Ascending aorta (tissue), 2 donors: ENCODE measurements around the gene GAPVD1. TPM values are rescaled to one million over a fixed set of nuclear protein-coding genes. Genes with fewer than 3 reads are reported as not detected.
A peak's percentile ranks its signal among the peaks of the same experiment; 100 is the strongest.

ENCODE experiments used
- DNase-seq, 2 donors: peaks; one replicate each; pipeline ENCODE4 v3.0.0-alpha.2; 2019; ENCODE audit warnings: low spot score in 2 of 2
- H3K27ac ChIP-seq, 2 donors: fragments of 200-600 bp; sonication (generic); one replicate each; pipeline ENCODE4 v1.5.1; 2016 to 2017; ENCODE audit warnings: mild to moderate bottlenecking in 1 of 2
- H3K27me3 ChIP-seq: fragments of 200-600 bp; sonication (generic); one replicate; pipeline ENCODE4 v1.5.1; 2017
- H3K36me3 ChIP-seq, 2 donors: fragments of 200-600 bp; sonication (generic); one replicate each; pipeline ENCODE4 v1.5.1; 2016
- H3K4me1 ChIP-seq, 2 donors: fragments of 200-600 bp; sonication (generic); one replicate each; pipeline ENCODE4 v1.5.1; 2016 to 2017; ENCODE audit warnings: mild to moderate bottlenecking in 1 of 2
- H3K4me3 ChIP-seq, 2 donors: fragments of 200-600 bp; sonication (generic); one replicate each; pipeline ENCODE4 v1.5.1; 2016 to 2017; ENCODE audit warnings: mild to moderate bottlenecking in 1 of 2
- H3K9me3 ChIP-seq, 2 donors: fragments of 200-600 bp; sonication (generic); one replicate each; pipeline ENCODE4 v1.5.1; 2016
- intact Hi-C: fragments of 100-400 bp; cut with DNase I; formaldehyde crosslinking; loops from one replicate; pipeline ENCODE4 v1.15.1; 2023
- total RNA-seq: library from RNA; depleted of rRNA; stranded (reverse); fragments of >200 nt; gene quantifications from one replicate; pipeline ENCODE4 v1.1.0, GENCODE V29; 2016
- TF ChIP-seq, protein P1 (sequence below), 3 experiments: fragments of 200-600 bp in 2 of 3; fragments of 450-650 bp in 1 of 3; sonication (generic) in 2 of 3; IDR thresholded peaks; one replicate each; pipeline ENCODE4 v1.5.1; 2016 to 2019; ENCODE audit warnings: antibody characterized with exemption in 3 of 3, mild to moderate bottlenecking in 1 of 3, moderate library complexity in 1 of 3

GAPVD1 gene
- total RNA-seq, 1 donor from 2014 or later, result 18.9 TPM

DNA sequence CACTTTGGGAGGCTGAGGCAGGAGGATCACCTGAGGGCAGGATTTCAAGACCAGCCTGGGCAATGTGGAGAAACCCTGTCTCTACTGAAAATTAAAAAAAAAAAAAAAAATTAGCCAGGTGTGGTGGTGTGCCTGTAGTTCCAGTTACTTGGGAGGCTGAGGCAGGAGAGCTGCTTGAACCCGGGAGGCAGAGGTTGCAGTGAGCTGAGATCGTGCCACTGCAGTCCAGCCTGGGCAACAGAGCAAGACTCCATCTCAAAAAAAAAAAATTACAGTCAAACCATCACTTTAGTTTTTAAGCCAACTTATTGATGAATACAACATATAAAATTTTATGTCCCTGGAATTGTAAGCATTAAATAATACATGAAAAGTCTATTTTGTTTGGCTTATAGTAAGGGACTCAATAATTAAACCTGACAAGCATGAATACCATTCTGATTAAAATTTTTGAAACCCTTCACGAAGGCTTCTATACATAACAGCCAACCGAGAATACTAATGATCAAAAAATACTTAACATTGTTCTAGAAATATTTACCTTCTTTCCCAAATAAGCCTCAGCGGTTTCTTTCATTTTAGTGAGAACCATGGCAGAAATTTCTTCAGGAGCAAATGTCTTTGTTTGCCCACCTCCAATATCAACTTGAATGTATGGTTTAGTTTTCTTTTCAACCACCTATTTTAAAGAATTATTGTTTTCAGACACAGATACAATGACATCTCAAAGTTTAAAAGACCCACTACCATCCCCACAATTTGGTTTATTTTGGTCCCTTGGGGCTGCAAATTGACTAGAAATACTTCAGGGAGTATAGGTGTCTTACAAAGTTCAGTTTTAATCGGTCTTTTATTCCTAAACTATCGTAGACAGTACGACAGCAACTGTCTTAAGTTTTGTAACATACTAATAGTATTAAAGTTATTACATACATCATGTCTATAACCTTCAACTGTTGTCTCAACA is 21.7 kb upstream of the GAPVD1 start:
- TF ChIP-seq, protein P1, sequence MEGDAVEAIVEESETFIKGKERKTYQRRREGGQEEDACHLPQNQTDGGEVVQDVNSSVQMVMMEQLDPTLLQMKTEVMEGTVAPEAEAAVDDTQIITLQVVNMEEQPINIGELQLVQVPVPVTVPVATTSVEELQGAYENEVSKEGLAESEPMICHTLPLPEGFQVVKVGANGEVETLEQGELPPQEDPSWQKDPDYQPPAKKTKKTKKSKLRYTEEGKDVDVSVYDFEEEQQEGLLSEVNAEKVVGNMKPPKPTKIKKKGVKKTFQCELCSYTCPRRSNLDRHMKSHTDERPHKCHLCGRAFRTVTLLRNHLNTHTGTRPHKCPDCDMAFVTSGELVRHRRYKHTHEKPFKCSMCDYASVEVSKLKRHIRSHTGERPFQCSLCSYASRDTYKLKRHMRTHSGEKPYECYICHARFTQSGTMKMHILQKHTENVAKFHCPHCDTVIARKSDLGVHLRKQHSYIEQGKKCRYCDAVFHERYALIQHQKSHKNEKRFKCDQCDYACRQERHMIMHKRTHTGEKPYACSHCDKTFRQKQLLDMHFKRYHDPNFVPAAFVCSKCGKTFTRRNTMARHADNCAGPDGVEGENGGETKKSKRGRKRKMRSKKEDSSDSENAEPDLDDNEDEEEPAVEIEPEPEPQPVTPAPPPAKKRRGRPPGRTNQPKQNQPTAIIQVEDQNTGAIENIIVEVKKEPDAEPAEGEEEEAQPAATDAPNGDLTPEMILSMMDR (IDR thresholded peaks at IDR 0.05), result no peak
- H3K4me1 ChIP-seq, result peaks cover 16 to 44% of the 10 kb centered on the region in 2 donors
- peak overlapping the region; percentile 97 for H3K27ac ChIP-seq
- H3K9me3 ChIP-seq, result no peaks in the 10 kb centered on the region
- H3K36me3 ChIP-seq, result peaks cover 36 to 48% of the 10 kb centered on the region in 2 donors
- no peaks in the 10 kb centered on the region for H3K27me3 ChIP-seq
- intact Hi-C loops, result loop anchor here (2.0 to 5.0 kb wide), 3 partner anchors 49 to 468 kb away; partner anchors contain the start of genes ARPC5L, NR6A1 and RPL35
- H3K4me3 ChIP-seq, result peak overlapping the region; percentile 79 to 95
- no peak for DNase-seq

DNA sequence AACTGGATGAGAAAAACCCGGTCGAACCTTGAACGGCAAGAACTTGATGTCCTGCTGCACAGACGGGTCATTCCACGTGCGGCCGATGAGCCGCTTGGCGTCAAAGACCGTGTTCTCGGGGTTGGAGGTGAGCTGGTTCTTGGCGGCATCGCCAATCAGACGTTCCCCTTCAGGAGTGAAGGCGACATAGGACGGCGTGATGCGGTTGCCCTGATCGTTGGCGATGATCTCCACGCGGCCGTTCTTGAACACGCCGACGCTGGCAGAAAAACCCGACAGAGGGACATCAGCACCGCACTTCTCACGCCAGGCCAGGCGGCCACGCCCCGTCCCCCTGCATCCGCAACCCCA is 21.0 kb upstream of the GAPVD1 start:
- Histone ChIP-seq H3K4me3 (peak overlapping the region; percentile 79 to 95), H3K27ac (peak overlapping the region; percentile 97), H3K9me3 (no peaks in the 10 kb centered on the region), H3K27me3 (no peaks in the 10 kb centered on the region), H3K36me3 (peaks cover 36 to 44% of the 10 kb centered on the region in 2 donors), H3K4me1 (peaks cover 16 to 41% of the 10 kb centered on the region in 2 donors)
- intact Hi-C loops, result loop anchor here (2.0 to 5.0 kb wide), 3 partner anchors 50 to 468 kb away; partner anchors contain the start of genes ARPC5L, NR6A1 and RPL35
- TF ChIP-seq, protein P1 (IDR thresholded peaks at IDR 0.05), result peak in 1 of 3 experiments; percentile 7
- peak in 1 of 2 donors; percentile 17 for DNase-seq

DNA sequence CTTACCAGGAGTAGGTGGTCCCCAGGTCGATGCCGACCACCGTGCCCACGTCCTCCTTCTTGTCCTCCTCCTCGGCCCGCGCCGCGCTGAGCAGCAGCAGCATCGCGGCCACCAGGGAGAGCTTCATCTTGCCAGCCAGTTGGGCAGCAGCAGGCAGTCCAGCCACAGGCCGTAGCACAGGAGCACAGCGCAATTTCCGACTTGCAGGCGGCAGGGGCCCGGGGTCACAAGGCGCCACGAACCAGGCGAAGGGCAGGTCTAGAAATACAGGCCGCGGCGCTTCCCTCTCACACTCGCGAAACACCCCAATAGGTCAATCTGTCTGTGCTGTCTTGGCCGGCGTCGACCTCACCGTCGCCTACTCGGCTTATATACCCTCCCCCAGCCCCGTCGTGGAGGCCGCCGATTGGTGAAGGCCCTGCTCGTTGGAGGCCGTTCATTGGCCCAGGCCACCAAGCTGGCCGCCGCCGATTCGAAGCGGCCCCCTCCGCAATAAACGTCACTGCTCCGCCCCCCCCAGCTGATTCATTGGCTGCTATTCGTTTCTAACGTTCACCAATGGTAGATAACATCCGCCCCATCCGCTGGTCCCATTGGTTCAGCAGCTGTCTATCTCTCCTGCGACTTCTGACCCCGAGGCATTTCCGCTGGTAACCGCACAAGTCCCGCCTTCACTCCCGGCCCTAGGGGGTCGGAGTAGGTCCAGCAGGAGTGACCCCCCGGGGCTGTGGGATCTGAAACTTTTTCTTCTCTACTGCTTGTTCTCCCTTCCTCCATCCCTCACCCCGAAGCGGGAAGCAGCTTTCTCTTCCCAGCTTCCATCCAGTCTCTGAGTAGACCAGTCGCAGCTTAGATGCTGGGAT is 20.4 kb upstream of the GAPVD1 start, which contains the start of gene HSPA5:
TSS of gene HSPA5 (minus strand) at position 344 of the 863 bp plus-strand sequence. CDS start at position 127, 217 bp downstream.
- Histone ChIP-seq H3K27ac (peak within 1 kb of the TSS; percentile 97), H3K9me3 (no peaks in the 10 kb centered on the region), H3K4me1 (peaks cover 16 to 35% of the 10 kb centered on the region in 2 donors), H3K27me3 (no peaks in the 10 kb centered on the region), H3K36me3 (peaks cover 31 to 38% of the 10 kb centered on the region in 2 donors), H3K4me3 (peak within 1 kb of the TSS; percentile 79 to 95)
- TF ChIP-seq, protein P1 (IDR thresholded peaks at IDR 0.05), result peak in 2 of 3 experiments; percentile 19 to 28
- peak; percentile 99 to 100 for DNase-seq
- intact Hi-C loops, result loop anchor here (1.0 to 5.0 kb wide), 6 partner anchors 20 to 469 kb away; partner anchors contain the start of genes ARPC5L, GAPVD1, GOLGA1 and NR6A1

DNA sequence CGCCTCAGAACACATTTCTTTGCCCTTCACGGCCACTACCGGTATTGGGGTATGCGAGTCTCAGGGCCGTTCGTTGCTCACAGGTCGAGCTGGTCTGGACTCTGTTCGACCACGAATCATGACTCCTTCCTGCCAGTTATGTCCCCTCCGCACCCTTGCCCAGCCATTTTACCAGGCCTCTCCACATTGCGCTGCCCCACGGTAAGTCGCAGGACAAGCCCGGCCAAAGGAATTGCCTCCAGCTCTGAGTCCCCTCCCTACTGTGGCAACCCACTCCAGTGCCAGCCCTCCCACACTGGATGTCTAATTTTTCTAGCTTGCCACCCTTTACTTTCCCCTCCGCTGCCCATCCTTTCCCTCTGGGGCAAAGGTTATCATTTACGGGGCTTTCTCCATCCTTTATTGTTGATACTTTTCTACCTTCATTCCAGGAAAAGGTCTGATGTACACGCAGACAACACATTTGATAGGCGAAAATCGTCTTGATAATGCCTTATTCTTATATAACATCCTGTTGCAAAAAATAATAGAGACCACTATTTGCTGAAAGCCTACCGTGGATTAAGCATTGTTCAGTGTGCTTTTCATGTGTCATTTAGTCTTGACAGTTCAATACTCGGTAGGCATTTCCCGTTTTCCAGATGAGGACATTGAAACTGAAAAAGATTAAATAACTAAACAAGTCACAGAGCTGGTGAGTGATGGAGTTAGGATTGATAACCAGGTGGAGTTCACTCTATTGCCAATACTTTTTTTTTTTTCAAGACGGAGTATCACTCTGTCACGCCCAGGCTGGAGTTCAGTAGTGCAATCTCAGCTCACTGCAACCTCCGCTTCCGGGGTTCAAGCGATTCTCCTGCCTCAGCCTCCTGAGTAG is 19.5 kb upstream of the GAPVD1 start:
- peak in 1 of 2 donors; percentile 72 for DNase-seq
- H3K36me3 ChIP-seq, result peaks cover 23 to 29% of the 10 kb centered on the region in 2 donors
- H3K27me3 ChIP-seq, result no peaks in the 10 kb centered on the region
- peak overlapping the region; percentile 96 to 97 for H3K27ac ChIP-seq
- H3K4me1 ChIP-seq, result peaks cover 15 to 29% of the 10 kb centered on the region in 2 donors
- TF ChIP-seq, protein P1 (IDR thresholded peaks at IDR 0.05), result no peak
- intact Hi-C loops, result loop anchor here (1.0 to 5.0 kb wide), 6 partner anchors 19 to 470 kb away; partner anchors contain the start of genes ARPC5L, GAPVD1, GOLGA1 and NR6A1
- H3K4me3 ChIP-seq, result peak overlapping the region; percentile 67 to 78
- H3K9me3 ChIP-seq, result no peaks in the 10 kb centered on the region
